ENCODE results near the gene TXNRD1. TPM values are rescaled to one million over a fixed set of nuclear protein-coding genes. Genes with fewer than 3 reads are reported as not detected.

The TXNRD1 gene
- total and polyA plus RNA-seq, 2 of the 8 experiments (the other 6 are each of a cell fraction or from before 2014, with no cell fraction given), result 56.8 to 127 TPM

DNA sequence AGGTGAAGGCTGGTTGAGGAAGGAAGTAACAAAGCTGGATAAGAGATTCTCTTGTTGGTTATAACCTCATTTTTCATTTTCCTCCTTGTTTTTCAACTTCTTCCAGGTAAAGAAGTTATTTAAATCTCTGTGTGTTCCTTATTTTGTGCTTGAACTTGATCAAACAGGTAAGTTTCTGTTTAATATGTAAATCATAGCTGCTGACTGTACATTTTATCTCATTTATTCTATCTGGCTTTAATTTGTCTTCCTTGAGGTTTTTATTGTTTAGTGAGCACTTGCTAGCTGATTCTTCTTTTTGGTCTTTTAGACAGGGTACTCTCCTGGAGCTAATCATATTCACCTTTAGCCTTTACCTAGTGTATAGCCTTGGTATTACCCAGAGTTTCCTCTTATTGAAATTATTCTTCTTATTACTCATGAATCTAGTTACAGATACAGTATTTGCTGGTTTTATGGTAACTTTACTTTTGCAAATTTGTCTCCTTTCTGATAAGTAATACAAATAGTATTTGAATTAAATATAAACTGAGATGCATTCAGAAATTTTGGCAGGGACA lies 42.4 kb downstream of the TXNRD1 start:
- H4K20me1 ChIP-seq (replicated peaks in 1 of 2; ENCODE audit: control insufficient read depth in 1 of 2, insufficient read depth in 2 of 2, low read length in 2 of 2), result no peaks in the 10 kb centered on the region
- H3K4ac ChIP-seq (replicated peaks; ENCODE audit: insufficient read length, low read depth, low read length), result no peak overlapping the region
- H3K27ac ChIP-seq (ENCODE audit: low read depth, low read length), result no peak overlapping the region
- H2BK20ac ChIP-seq (ENCODE audit: low read length), result no peak overlapping the region
- H3K27me3 ChIP-seq (replicated peaks in 1 of 4; ENCODE audit: control insufficient read depth in 3 of 4, extremely low read depth in 1 of 4, insufficient read depth in 3 of 4, low read length in 3 of 4), result no peaks in the 10 kb centered on the region
- DNase-seq (ENCODE audit: low read depth in 1 of 2, low spot score in 2 of 2) (no peak), FAIRE-seq (no peak)
- H3K56ac ChIP-seq (replicated peaks; ENCODE audit: insufficient read length, low read depth, low read length), result no peak overlapping the region
- no peak overlapping the region for H4K5ac ChIP-seq (ENCODE audit: insufficient read length, low read depth, low read length)
- H4K91ac ChIP-seq (replicated peaks; ENCODE audit: insufficient read length, low read length), result no peak overlapping the region
- H3K23me2 ChIP-seq (ENCODE audit: low read depth, low read length), result no peaks in the 10 kb centered on the region
- H3K79me2 ChIP-seq (ENCODE audit: control insufficient read depth in 1 of 2, insufficient read depth in 2 of 2, low read length in 2 of 2), result no peaks in the 10 kb centered on the region
- no peaks in the 10 kb centered on the region for H3K36me3 ChIP-seq (ENCODE audit: control insufficient read depth in 2 of 4, insufficient read depth in 4 of 4, low read length in 3 of 4)
- H2AFZ ChIP-seq (ENCODE audit: low read length), result no peak overlapping the region
- CTCF ChIA-PET (ENCODE audit: partially characterized antibody), result no interaction called here
- no peak overlapping the region for H3K4me3 ChIP-seq (ENCODE audit: extremely low read depth in 1 of 4, insufficient read depth in 2 of 4, low read depth in 3 of 4, low read length in 4 of 4)
- H3K23ac ChIP-seq (ENCODE audit: insufficient read length), result no peak overlapping the region
- no peak overlapping the region for H2BK12ac ChIP-seq (ENCODE audit: low read depth, low read length)
- POLR2A ChIA-PET (ENCODE audit: partially characterized antibody), result interaction anchor here (1.2 to 1.6 kb wide), 2 partner anchors 29 to 30 kb away, joined by 4 to 9 read pairs; no protein-coding TSS in a partner anchor
- TF ChIP-seq MAFK (IDR thresholded peaks at IDR 0.05; ENCODE audit: low read depth, low read length), result no peak
- no peak overlapping the region for H3K14ac ChIP-seq (ENCODE audit: insufficient read length)
- H3K79me1 ChIP-seq (ENCODE audit: low read depth, low read length), result no peaks in the 10 kb centered on the region
- H2AK5ac ChIP-seq (ENCODE audit: low read depth, low read length), result no peak overlapping the region
- no peak overlapping the region for H2BK120ac ChIP-seq (replicated peaks; ENCODE audit: low read depth, low read length)
- H3K4me2 ChIP-seq (ENCODE audit: insufficient read depth in 1 of 2, low read depth in 2 of 2, low read length in 2 of 2), result no peak overlapping the region
- H4K8ac ChIP-seq (ENCODE audit: extremely low read depth, insufficient read depth, low read length), result no peak overlapping the region
- no peak overlapping the region for H3K18ac ChIP-seq (ENCODE audit: extremely low read depth, low read length)
- no peaks in the 10 kb centered on the region for H3K9me3 ChIP-seq (ENCODE audit: insufficient read depth in 2 of 2, low read depth in 1 of 2, low read length in 1 of 2)
- no peaks in the 10 kb centered on the region for H3K4me1 ChIP-seq (replicated peaks in 1 of 4; ENCODE audit: control insufficient read depth in 3 of 4, insufficient read depth in 4 of 4, low read length in 3 of 4)
- no peak overlapping the region for H2BK5ac ChIP-seq (ENCODE audit: low read depth, low read length)
- no peak overlapping the region for H3K9ac ChIP-seq (replicated peaks in 1 of 4; ENCODE audit: extremely low read depth in 1 of 4, low read depth in 3 of 4, low read length in 3 of 4)
- H2BK15ac ChIP-seq (ENCODE audit: low read length), result no peak overlapping the region

Data from H1 (cell line).